Measurements from ENCODE around the gene OR52E6. TPM values are rescaled to one million over a fixed set of nuclear protein-coding genes. Genes with fewer than 3 reads are reported as not detected.

Gene OR52E6
- total RNA-seq: not detected in 3 replicates
- long read RNA-seq: 0 reads

GRCh38 chr11:5841797-5842196 lies at the start of gene OR52E6:
OR52E6 (minus strand) TSS chr11:5841897; CDS start chr11:5841897, 0 bp downstream.
- no peak for TF ChIP-seq CTCF (IDR thresholded peaks at IDR 0.05)
- no peak within 1 kb of the TSS for H3K27ac Mint-ChIP-seq (ENCODE audit: unreplicated experiment)
- H3K9me3 Mint-ChIP-seq (ENCODE audit: low read depth): peaks cover 17% of the 10 kb centered on the region
- peaks cover 11% of the 10 kb centered on the region for H3K4me1 Mint-ChIP-seq (ENCODE audit: low read depth)
- no peak for DNase-seq (ENCODE audit: low spot score)
- H3K36me3 Mint-ChIP-seq (ENCODE audit: low read depth): no peaks in the 10 kb centered on the region
- H3K27me3 Mint-ChIP-seq (ENCODE audit: low read depth): no peaks in the 10 kb centered on the region
- H3K4me3 Mint-ChIP-seq (ENCODE audit: unreplicated experiment): no peak within 1 kb of the TSS

- no peak overlapping the region for H3K4me3 Mint-ChIP-seq (ENCODE audit: unreplicated experiment)
- no peak for DNase-seq (ENCODE audit: low spot score)
- H3K36me3 Mint-ChIP-seq (ENCODE audit: low read depth): no peaks in the 10 kb centered on the region
- peak; percentile 85 for TF ChIP-seq CTCF (IDR thresholded peaks at IDR 0.05)
- H3K27ac Mint-ChIP-seq (ENCODE audit: unreplicated experiment): no peak overlapping the region
- H3K4me1 Mint-ChIP-seq (ENCODE audit: low read depth): no peaks in the 10 kb centered on the region
- H3K27me3 Mint-ChIP-seq (ENCODE audit: low read depth): peaks cover 22% of the 10 kb centered on the region
- no peaks in the 10 kb centered on the region for H3K9me3 Mint-ChIP-seq (ENCODE audit: low read depth)
These were observed 49.6 kb upstream of the OR52E6 start for GRCh38 chr11:5891216-5891800.

- DNase-seq (ENCODE audit: low spot score): no peak
- no peaks in the 10 kb centered on the region for H3K9me3 Mint-ChIP-seq (ENCODE audit: low read depth)
- H3K4me3 Mint-ChIP-seq (ENCODE audit: unreplicated experiment): no peak overlapping the region
- no peaks in the 10 kb centered on the region for H3K36me3 Mint-ChIP-seq (ENCODE audit: low read depth)
- H3K27me3 Mint-ChIP-seq (ENCODE audit: low read depth): peaks cover 16% of the 10 kb centered on the region
- no peaks in the 10 kb centered on the region for H3K4me1 Mint-ChIP-seq (ENCODE audit: low read depth)
- no peak for TF ChIP-seq CTCF (IDR thresholded peaks at IDR 0.05)
- H3K27ac Mint-ChIP-seq (ENCODE audit: unreplicated experiment): no peak overlapping the region
These were observed 46.0 kb upstream of the OR52E6 start for GRCh38 chr11:5887661-5888060.

- no peak for DNase-seq (ENCODE audit: low spot score)
- no peak overlapping the region for H3K27ac Mint-ChIP-seq (ENCODE audit: unreplicated experiment)
- no peaks in the 10 kb centered on the region for H3K36me3 Mint-ChIP-seq (ENCODE audit: low read depth)
- peaks cover 20% of the 10 kb centered on the region for H3K27me3 Mint-ChIP-seq (ENCODE audit: low read depth)
- no peak for TF ChIP-seq CTCF (IDR thresholded peaks at IDR 0.05)
- H3K4me1 Mint-ChIP-seq (ENCODE audit: low read depth): no peaks in the 10 kb centered on the region
- H3K4me3 Mint-ChIP-seq (ENCODE audit: unreplicated experiment): no peak overlapping the region
- H3K9me3 Mint-ChIP-seq (ENCODE audit: low read depth): no peaks in the 10 kb centered on the region
These were observed 45.5 kb upstream of the OR52E6 start for GRCh38 chr11:5887172-5887571.

GRCh38 chr11:5881756-5882155 lies 40.1 kb upstream of the OR52E6 start:
- DNase-seq (ENCODE audit: low spot score): no peak
- Mint-ChIP-seq H3K9me3 (ENCODE audit: low read depth) (no peaks in the 10 kb centered on the region), H3K36me3 (ENCODE audit: low read depth) (no peaks in the 10 kb centered on the region), H3K4me1 (ENCODE audit: low read depth) (no peaks in the 10 kb centered on the region), H3K4me3 (ENCODE audit: unreplicated experiment) (no peak overlapping the region), H3K27me3 (ENCODE audit: low read depth) (peaks cover 11% of the 10 kb centered on the region), H3K27ac (ENCODE audit: unreplicated experiment) (no peak overlapping the region)
- no peak for TF ChIP-seq CTCF (IDR thresholded peaks at IDR 0.05)

Measured in chondrocyte (in vitro differentiated cells).